OCI-LY1 (cell line): ENCODE results near the gene ESPNL.

Source experiments
- H2AFZ ChIP-seq: fragments of 200-600 bp; sonication (generic), shearing (Covaris generic); 2 replicates; pipeline ENCODE4 v1.6.0; 2014; ENCODE audit warnings: antibody characterized with exemption, mild to moderate bottlenecking, low read length
- H3F3A ChIP-seq: fragments of 200-600 bp; sonication (generic), shearing (Covaris generic); 2 replicates; pipeline ENCODE4 v1.6.0; 2014; ENCODE audit warnings: mild to moderate bottlenecking, antibody characterized with exemption, low read length, moderate library complexity; ENCODE audit not compliant: insufficient read depth
- H3K27ac ChIP-seq: fragments of 200-600 bp; sonication (generic); 2 replicates; pipeline ENCODE4 v1.5.1; 2014; ENCODE audit warnings: low read length, mixed run types, mild to moderate bottlenecking, low read depth; ENCODE audit not compliant: poor library complexity, severe bottlenecking
- H3K27me3 ChIP-seq: fragments of 200-600 bp; sonication (generic); 2 replicates; pipeline ENCODE4 v1.6.0; 2014; ENCODE audit warnings: antibody characterized with exemption, mild to moderate bottlenecking, low read length, moderate library complexity; ENCODE audit not compliant: insufficient read depth
- H3K36me3 ChIP-seq: fragments of 200-600 bp; sonication (generic); 2 replicates; pipeline ENCODE4 v1.6.1; 2014; ENCODE audit warnings: mild to moderate bottlenecking, antibody characterized with exemption, low read length, moderate library complexity, mixed read lengths; ENCODE audit not compliant: insufficient read depth
- H3K4me1 ChIP-seq: fragments of 200-600 bp; sonication (generic); 2 replicates; pipeline ENCODE4 v1.5.1; 2014; ENCODE audit warnings: mild to moderate bottlenecking, low read length, moderate library complexity; ENCODE audit not compliant: insufficient read depth, severe bottlenecking
- H3K4me2 ChIP-seq: fragments of 200-600 bp; sonication (generic), shearing (Covaris generic); 2 replicates; pipeline ENCODE4 v1.6.1; 2014; ENCODE audit warnings: low read length
- H3K4me3 ChIP-seq: fragments of 200-600 bp; sonication (generic); 2 replicates; pipeline ENCODE4 v1.5.1; 2014; ENCODE audit warnings: low read length, low read depth, mild to moderate bottlenecking, mixed read lengths; ENCODE audit not compliant: poor library complexity, severe bottlenecking
- H3K79me2 ChIP-seq: fragments of 200-600 bp; shearing (Covaris generic); 2 replicates; pipeline ENCODE4 v1.6.1; 2016; ENCODE audit warnings: mixed run types, low read length, mixed read lengths; ENCODE audit not compliant: insufficient read depth
- H3K9ac ChIP-seq: fragments of 200-600 bp; sonication (generic), shearing (Covaris generic); 2 replicates; pipeline ENCODE4 v1.6.1; 2014; ENCODE audit warnings: mild to moderate bottlenecking, low read length, mixed read lengths
- H3K9me2 ChIP-seq: fragments of 200-600 bp; sonication (generic), shearing (Covaris generic); 2 replicates; pipeline ENCODE4 v1.6.1; 2014; ENCODE audit warnings: low read depth, mild to moderate bottlenecking, low read length, mixed read lengths
- H3K9me3 ChIP-seq: fragments of 200-600 bp; shearing (Covaris generic); 2 replicates; pipeline ENCODE4 v1.6.1; 2014; ENCODE audit warnings: low read length, mixed read lengths
- H4K20me1 ChIP-seq: fragments of 200-600 bp; sonication (generic), shearing (Covaris generic); 2 replicates; pipeline ENCODE4 v1.6.0; 2016; ENCODE audit warnings: mild to moderate bottlenecking, low read length; ENCODE audit not compliant: insufficient read depth
- CTCF ChIP-seq: fragments of 200-600 bp; sonication (generic), shearing (Covaris generic); IDR thresholded peaks from 2 replicates; pipeline ENCODE4 v1.5.1; 2017; ENCODE audit warnings: mild to moderate bottlenecking, antibody characterized with exemption, low read length, moderate library complexity, mixed read lengths
- EZH2 ChIP-seq: fragments of 200-600 bp; sonication (generic), shearing (Covaris generic); IDR thresholded peaks from 2 replicates; pipeline ENCODE4 v1.8.0; 2017; ENCODE audit warnings: borderline replicate concordance, mixed run types, mild to moderate bottlenecking, antibody characterized with exemption, low read length, moderate library complexity, mixed read lengths

ESPNL gene

GRCh38 chr2:238104691-238105371 lies 4.7 kb downstream of the ESPNL start:
- H3K36me3 ChIP-seq = no peaks in the 10 kb centered on the region
- H3K4me2 ChIP-seq = no peak overlapping the region
- H3F3A ChIP-seq = no peaks in the 10 kb centered on the region
- peaks cover 4% of the 10 kb centered on the region for H3K27me3 ChIP-seq
- no peak overlapping the region for H3K27ac ChIP-seq
- H3K4me3 ChIP-seq = no peak overlapping the region
- H3K4me1 ChIP-seq = peaks cover 32% of the 10 kb centered on the region
- H3K9ac ChIP-seq = no peak overlapping the region
- H3K9me2 ChIP-seq = no peaks in the 10 kb centered on the region
- no peaks in the 10 kb centered on the region for H3K79me2 ChIP-seq
- no peak overlapping the region for H2AFZ ChIP-seq
- H3K9me3 ChIP-seq = no peaks in the 10 kb centered on the region
- no peaks in the 10 kb centered on the region for H4K20me1 ChIP-seq
- TF ChIP-seq EZH2 (no peak), CTCF (no peak)

- Histone ChIP-seq H3K27me3 (peaks cover 4% of the 10 kb centered on the region), H2AFZ (no peak overlapping the region), H3K4me2 (no peak overlapping the region), H3K36me3 (no peaks in the 10 kb centered on the region), H3K9me2 (no peaks in the 10 kb centered on the region), H3K79me2 (no peaks in the 10 kb centered on the region), H3K4me1 (peaks cover 32% of the 10 kb centered on the region), H3K9ac (no peak overlapping the region), H3K9me3 (no peaks in the 10 kb centered on the region), H3K27ac (no peak overlapping the region), H3F3A (no peaks in the 10 kb centered on the region), H4K20me1 (no peaks in the 10 kb centered on the region), H3K4me3 (no peak overlapping the region)
- TF ChIP-seq EZH2 (no peak), CTCF (no peak)
Observed at GRCh38 chr2:238105506-238106338, 5.6 kb downstream of the ESPNL start.

- Histone ChIP-seq H2AFZ (no peak overlapping the region), H3K9ac (no peak overlapping the region), H3K27me3 (peaks cover 1% of the 10 kb centered on the region), H3K4me3 (no peak overlapping the region), H3K79me2 (no peaks in the 10 kb centered on the region), H3K36me3 (no peaks in the 10 kb centered on the region; the same call in 1 of the 2 replicates), H3K27ac (no peak overlapping the region), H3F3A (no peaks in the 10 kb centered on the region), H3K4me2 (peak overlapping the region; percentile 70; the same call in 1 of the 2 replicates), H3K9me2 (no peaks in the 10 kb centered on the region), H3K9me3 (peaks cover under 1% of the 10 kb centered on the region; the same call in 1 of the 2 replicates), H3K4me1 (peaks cover 32% of the 10 kb centered on the region), H4K20me1 (no peaks in the 10 kb centered on the region)
- TF ChIP-seq CTCF (no peak; the same call in 1 of the 2 replicates), EZH2 (no peak)
Observed at GRCh38 chr2:238106339-238106697, 6.2 kb downstream of the ESPNL start.
